ENCODE data around the gene DEPP1. TPM values are rescaled to one million over a fixed set of nuclear protein-coding genes. Genes with fewer than 3 reads are reported as not detected.

DEPP1 gene
- total and polyA plus RNA-seq, 2 of the 13 experiments (the other 11 are each of a cell fraction or from before 2014, with no cell fraction given) = 14.8 to 270 TPM

- TF ChIP-seq ZNF501 (CRISPR knock-in tag; IDR thresholded peaks at IDR 0.05) (peak; percentile 84), ZXDC (CRISPR knock-in tag; IDR thresholded peaks at IDR 0.05) (no peak), ZNF891 (CRISPR knock-in tag; IDR thresholded peaks at IDR 0.05) (peak; percentile 70; the same call in 1 of the 2 replicates), ZNF558 (CRISPR knock-in tag; IDR thresholded peaks at IDR 0.05; ENCODE audit: borderline replicate concordance) (no peak), ZFP36L2 (CRISPR knock-in tag; IDR thresholded peaks at IDR 0.05) (no peak), ZNF879 (CRISPR knock-in tag; IDR thresholded peaks at IDR 0.05) (no peak), ATAD3A (CRISPR knock-in tag; IDR thresholded peaks at IDR 0.05) (no peak), JUND (CRISPR knock-in tag; IDR thresholded peaks at IDR 0.05) (no peak), ZNF383 (CRISPR knock-in tag; IDR thresholded peaks at IDR 0.05; ENCODE audit: borderline replicate concordance) (no peak), ZNF431 (CRISPR knock-in tag; IDR thresholded peaks at IDR 0.05; ENCODE audit: borderline replicate concordance, low read depth) (peak; percentile 29; the same call in 1 of the 2 replicates), HDAC2 (CRISPR knock-in tag; IDR thresholded peaks at IDR 0.05) (no peak; the same call in 1 of the 2 replicates), BCL3 (CRISPR knock-in tag; IDR thresholded peaks at IDR 0.05) (no peak), BATF2 (CRISPR knock-in tag; IDR thresholded peaks at IDR 0.05) (no peak), ZNF234 (CRISPR knock-in tag; conservative IDR thresholded peaks at IDR 0.05) (no peak), TFDP1 (CRISPR knock-in tag; IDR thresholded peaks at IDR 0.05; ENCODE audit: borderline replicate concordance) (peak; percentile 60; the same call in 1 of the 2 replicates), MAFG (CRISPR knock-in tag; IDR thresholded peaks at IDR 0.05) (no peak), ZNF160 (CRISPR knock-in tag; IDR thresholded peaks at IDR 0.05) (no peak), MLX (CRISPR knock-in tag; IDR thresholded peaks at IDR 0.05) (peak; percentile 67; the same call in 1 of the 2 replicates), TERF1 (CRISPR knock-in tag; IDR thresholded peaks at IDR 0.05) (no peak), MAFK (conservative IDR thresholded peaks at IDR 0.05 in 1 of 2, IDR thresholded peaks at IDR 0.05 in 1 of 2; ENCODE audit: low read length in 2 of 2) (0 out of 4 replicates have a peak, but pooled peaks of 1 of the 2 experiments have one; percentile 20)
Observed at GRCh38 chr10:44995914-44996669, 17.5 kb upstream of the DEPP1 start (continued).
